DND-41 (cell line): ENCODE measurements around the gene PPP3R1.
A peak's percentile ranks its signal among the peaks of the same experiment; 100 is the strongest.

ENCODE experiments used
- ATAC-seq: fragments of 200-7000 bp; cut with Tn5 transposase; 3 replicates; pipeline ENCODE4 v1.9.1; 2021; ENCODE audit warnings: low read depth; ENCODE audit not compliant: insufficient read depth
- DNase-seq: peaks from one replicate; pipeline ENCODE4 v3.0.0-alpha.2; 2020
- H2AFZ ChIP-seq: 2 replicates; pipeline ENCODE4 v1.6.0; 2012; ENCODE audit warnings: low read depth, low read length
- H3K27ac ChIP-seq: 2 replicates; pipeline ENCODE4 v1.5.1; 2012; ENCODE audit warnings: low read length, inconsistent platforms
- H3K27me3 ChIP-seq: fragments of 200-600 bp; sonication (generic); 2 replicates; pipeline ENCODE4 v1.6.0; 2012; ENCODE audit warnings: low read length, mild to moderate bottlenecking, inconsistent platforms; ENCODE audit not compliant: insufficient read depth, poor library complexity
- H3K36me3 ChIP-seq: 2 replicates; pipeline ENCODE4 v1.5.1; 2012; ENCODE audit warnings: low read length, inconsistent platforms; ENCODE audit not compliant: insufficient read depth
- H3K4me1 ChIP-seq: 2 replicates; pipeline ENCODE4 v1.5.1; 2012; ENCODE audit warnings: mild to moderate bottlenecking, low read length; ENCODE audit not compliant: insufficient read depth
- H3K4me2 ChIP-seq: 2 replicates; pipeline ENCODE4 v1.6.0; 2012; ENCODE audit warnings: mild to moderate bottlenecking, moderate library complexity, low read length, inconsistent platforms; ENCODE audit not compliant: insufficient read depth
- H3K4me3 ChIP-seq, 2 experiments: fragments of 200-600 bp in 1 of 2; shearing (Covaris generic) in 1 of 2; 2 replicates each; pipeline ENCODE4 v1.5.1; 2012 to 2016; ENCODE audit warnings: inconsistent platforms in 2 of 2, low read length in 2 of 2, mild to moderate bottlenecking in 2 of 2, low read depth in 1 of 2, moderate library complexity in 1 of 2
- H3K79me2 ChIP-seq: 2 replicates; pipeline ENCODE4 v1.6.0; 2012; ENCODE audit warnings: low read length, inconsistent platforms; ENCODE audit not compliant: insufficient read depth
- H3K9ac ChIP-seq: 2 replicates; pipeline ENCODE4 v1.6.0; 2012; ENCODE audit warnings: low read depth, mild to moderate bottlenecking, inconsistent platforms, low read length, moderate library complexity
- H3K9me3 ChIP-seq: 2 replicates; pipeline ENCODE4 v1.5.1; 2012; ENCODE audit warnings: low read length, moderate library complexity, mild to moderate bottlenecking, inconsistent platforms; ENCODE audit not compliant: insufficient read depth, severe bottlenecking
- H4K20me1 ChIP-seq: 2 replicates; pipeline ENCODE4 v1.6.0; 2012; ENCODE audit warnings: low read length; ENCODE audit not compliant: insufficient read depth
- CTCF ChIP-seq: IDR thresholded peaks from 2 replicates; pipeline ENCODE4 v1.5.1; 2012; ENCODE audit warnings: borderline replicate concordance, low read length, moderate library complexity, mild to moderate bottlenecking; ENCODE audit not compliant: poor library complexity, severe bottlenecking; ENCODE audit errors: extremely low read depth
- EZH2 ChIP-seq: IDR thresholded peaks from 3 replicates; pipeline ENCODE4 v1.6.1; 2012; ENCODE audit warnings: borderline replicate concordance, low read depth, mild to moderate bottlenecking, moderate library complexity, low read length, inconsistent platforms; ENCODE audit not compliant: severe bottlenecking

Gene PPP3R1

GRCh38 chr2:68190991-68191731 is 61.2 kb downstream of the PPP3R1 start:
- Histone ChIP-seq H3K9me3 (no peaks in the 10 kb centered on the region), H3K79me2 (peaks cover 98% of the 10 kb centered on the region), H3K4me2 (no peak overlapping the region), H3K27me3 (no peaks in the 10 kb centered on the region), H3K4me3 (no peak overlapping the region), H3K4me1 (no peaks in the 10 kb centered on the region), H4K20me1 (peaks cover 35% of the 10 kb centered on the region), H3K27ac (no peak overlapping the region), H3K9ac (no peak overlapping the region), H3K36me3 (peaks cover 10% of the 10 kb centered on the region), H2AFZ (no peak overlapping the region)
- TF ChIP-seq EZH2 (no peak), CTCF (no peak)
- ATAC-seq (0 out of 3 replicates have a peak, but pooled peaks have one; percentile 33), DNase-seq (no peak)

GRCh38 chr2:68189991-68190784 is 62.1 kb downstream of the PPP3R1 start:
- Histone ChIP-seq H3K9me3 (no peaks in the 10 kb centered on the region), H3K4me2 (no peak overlapping the region), H2AFZ (no peak overlapping the region), H3K27ac (no peak overlapping the region), H3K4me3 (no peak overlapping the region), H4K20me1 (peaks cover 31% of the 10 kb centered on the region), H3K79me2 (peaks cover 96% of the 10 kb centered on the region), H3K9ac (no peak overlapping the region), H3K27me3 (no peaks in the 10 kb centered on the region), H3K4me1 (no peaks in the 10 kb centered on the region), H3K36me3 (peaks cover 18% of the 10 kb centered on the region)
- TF ChIP-seq CTCF = no peak
- no peak for TF ChIP-seq EZH2
- ATAC-seq (no peak), DNase-seq (no peak)

- TF ChIP-seq EZH2 (no peak), CTCF (no peak)
- H3K27me3 ChIP-seq = no peaks in the 10 kb centered on the region
- H3K36me3 ChIP-seq = peaks cover 30% of the 10 kb centered on the region
- H2AFZ ChIP-seq = no peak overlapping the region
- no peak overlapping the region for H3K4me2 ChIP-seq
- no peaks in the 10 kb centered on the region for H3K9me3 ChIP-seq
- H4K20me1 ChIP-seq = peaks cover 30% of the 10 kb centered on the region; the same call in 1 of the 2 replicates
- peaks cover 87% of the 10 kb centered on the region for H3K79me2 ChIP-seq
- H3K4me1 ChIP-seq = no peaks in the 10 kb centered on the region
- H3K9ac ChIP-seq = no peak overlapping the region
- DNase-seq (no peak), ATAC-seq (no peak)
- H3K27ac ChIP-seq = no peak overlapping the region
- H3K4me3 ChIP-seq = no peak overlapping the region
Observed at GRCh38 chr2:68188831-68189230, 63.5 kb downstream of the PPP3R1 start.
